22Rv1 (cell line): ENCODE results near the gene UNC93A.
"Not testable (repeated sequence)": the region's sequence is repeated elsewhere in the genome, so short reads cannot be mapped to it uniquely, and the experiment has no call there.

ENCODE experiments used
- H3K27ac ChIP-seq: fragments of 450-650 bp; 2 replicates; pipeline ENCODE4 v1.5.1; 2017
- ZFX ChIP-seq: fragments of 450-650 bp; IDR thresholded peaks from 2 replicates; pipeline ENCODE4 v1.6.1; 2017; ENCODE audit warnings: antibody characterized with exemption, borderline replicate concordance
- TF ChIP-seq, protein P1 (sequence below): fragments of 450-650 bp; IDR thresholded peaks from 2 replicates; pipeline ENCODE4 v1.5.1; 2017; ENCODE audit warnings: mild to moderate bottlenecking

UNC93A gene

DNA sequence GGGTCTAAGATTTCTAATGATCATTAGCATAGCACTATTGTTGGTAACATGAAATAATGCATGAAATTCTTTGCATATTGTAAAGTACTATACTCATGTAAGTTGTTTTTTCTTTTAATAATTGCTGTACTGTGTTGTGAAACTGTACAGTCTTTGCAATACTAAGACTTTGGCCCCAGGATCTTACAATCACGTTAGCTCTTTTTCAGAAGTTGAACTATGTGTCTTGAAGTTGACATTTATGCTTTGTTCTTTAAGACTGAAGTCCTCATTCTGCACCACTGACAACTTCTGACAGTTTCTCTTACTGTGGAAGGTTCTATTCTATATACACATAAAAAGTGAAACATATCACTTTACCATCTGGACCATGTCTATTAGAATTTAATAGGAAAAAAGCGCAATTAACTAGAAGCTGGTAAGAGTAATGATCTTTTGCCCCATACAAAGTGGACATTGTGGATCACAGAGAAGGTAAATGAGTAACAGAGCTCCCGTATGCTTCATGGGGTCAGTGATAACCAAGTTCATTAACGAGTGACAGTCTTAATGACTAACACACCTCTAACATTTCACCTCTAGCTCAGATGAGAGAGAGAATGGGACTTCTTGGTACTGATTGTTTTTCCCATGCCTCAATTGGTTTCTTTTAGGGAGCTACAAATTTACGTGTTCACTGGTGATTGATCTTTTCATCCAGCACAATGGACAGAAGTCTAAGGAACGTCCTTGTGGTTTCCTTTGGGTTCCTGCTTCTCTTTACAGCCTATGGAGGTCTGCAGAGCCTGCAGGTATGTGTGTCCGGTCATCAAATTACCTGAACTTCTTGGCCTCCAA lies at the start of gene UNC93A:
Gene UNC93A (plus strand): TSS at position 530 of the 837 bp plus-strand sequence. CDS start 175 bp downstream, at position 705.
- TF ChIP-seq, protein P1, sequence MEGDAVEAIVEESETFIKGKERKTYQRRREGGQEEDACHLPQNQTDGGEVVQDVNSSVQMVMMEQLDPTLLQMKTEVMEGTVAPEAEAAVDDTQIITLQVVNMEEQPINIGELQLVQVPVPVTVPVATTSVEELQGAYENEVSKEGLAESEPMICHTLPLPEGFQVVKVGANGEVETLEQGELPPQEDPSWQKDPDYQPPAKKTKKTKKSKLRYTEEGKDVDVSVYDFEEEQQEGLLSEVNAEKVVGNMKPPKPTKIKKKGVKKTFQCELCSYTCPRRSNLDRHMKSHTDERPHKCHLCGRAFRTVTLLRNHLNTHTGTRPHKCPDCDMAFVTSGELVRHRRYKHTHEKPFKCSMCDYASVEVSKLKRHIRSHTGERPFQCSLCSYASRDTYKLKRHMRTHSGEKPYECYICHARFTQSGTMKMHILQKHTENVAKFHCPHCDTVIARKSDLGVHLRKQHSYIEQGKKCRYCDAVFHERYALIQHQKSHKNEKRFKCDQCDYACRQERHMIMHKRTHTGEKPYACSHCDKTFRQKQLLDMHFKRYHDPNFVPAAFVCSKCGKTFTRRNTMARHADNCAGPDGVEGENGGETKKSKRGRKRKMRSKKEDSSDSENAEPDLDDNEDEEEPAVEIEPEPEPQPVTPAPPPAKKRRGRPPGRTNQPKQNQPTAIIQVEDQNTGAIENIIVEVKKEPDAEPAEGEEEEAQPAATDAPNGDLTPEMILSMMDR, result no peak
- no peak for TF ChIP-seq ZFX
- H3K27ac ChIP-seq, result no peak within 1 kb of the TSS

GRCh38 chr6:167241321-167242134 lies 49.6 kb upstream of the UNC93A start:
- not testable (repeated sequence) for H3K27ac ChIP-seq

GRCh38 chr6:167242135-167242506 lies 49.0 kb upstream of the UNC93A start:
- not testable (repeated sequence) for H3K27ac ChIP-seq

- H3K27ac ChIP-seq, result not testable (repeated sequence)
Observed at GRCh38 chr6:167242511-167243051, 48.5 kb upstream of the UNC93A start.

DNA sequence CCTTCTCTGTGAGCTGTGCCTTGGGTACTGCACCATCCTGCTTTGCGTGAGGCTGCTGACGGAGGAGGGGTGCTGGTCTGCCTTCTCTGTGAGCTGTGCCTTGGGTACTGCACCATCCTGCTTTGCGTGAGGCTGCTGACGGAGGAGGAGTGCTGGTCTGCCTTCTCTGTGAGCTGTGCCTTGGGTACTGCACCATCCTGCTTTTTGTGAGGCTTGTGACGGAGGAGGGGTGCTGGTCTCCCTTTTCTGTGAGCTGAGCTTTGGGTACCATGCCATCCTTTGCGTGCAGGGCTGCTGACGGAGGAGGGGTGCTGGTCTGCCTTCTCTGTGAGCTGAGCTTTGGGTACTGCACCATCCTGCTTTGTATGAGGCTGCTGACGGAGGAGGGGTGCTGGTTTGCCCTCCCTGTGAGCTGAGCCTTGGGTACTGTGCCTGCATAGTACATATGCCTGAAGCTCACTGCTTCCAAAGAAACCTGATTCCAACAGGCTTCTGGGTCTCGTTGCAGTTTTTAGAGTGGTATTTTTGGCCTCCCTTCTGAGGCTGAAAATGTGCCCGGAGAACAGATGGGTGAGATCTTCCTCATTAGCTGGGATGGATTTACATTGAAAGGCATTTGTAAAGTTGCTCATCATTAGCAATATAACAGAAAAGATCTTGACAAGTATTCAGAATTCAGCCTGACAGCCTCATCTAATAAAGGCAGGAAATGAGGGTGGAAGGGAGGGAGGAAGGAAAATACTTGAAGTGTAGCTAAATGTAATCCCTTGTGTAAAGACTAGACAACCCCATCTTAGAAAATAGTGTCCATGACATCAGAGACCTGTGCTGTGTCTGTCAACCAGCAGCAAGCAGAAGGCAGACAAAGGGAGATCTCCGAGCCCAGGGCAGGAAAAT lies 46.8 kb upstream of the UNC93A start:
- no peak overlapping the region for H3K27ac ChIP-seq
- no peak for TF ChIP-seq ZFX
- TF ChIP-seq, protein P1, result no peak

- TF ChIP-seq, protein P1, result no peak
- no peak for TF ChIP-seq ZFX
- H3K27ac ChIP-seq, result no peak overlapping the region
Observed at GRCh38 chr6:167244991-167245390, 46.1 kb upstream of the UNC93A start.

- no peak for TF ChIP-seq ZFX
- TF ChIP-seq, protein P1, result no peak
- H3K27ac ChIP-seq, result no peak overlapping the region
Observed at GRCh38 chr6:167245591-167245990, 45.5 kb upstream of the UNC93A start.

- no peak overlapping the region for H3K27ac ChIP-seq
- TF ChIP-seq, protein P1, result no peak
- no peak for TF ChIP-seq ZFX
Observed at GRCh38 chr6:167247814-167248595, 43.1 kb upstream of the UNC93A start.

- H3K27ac ChIP-seq, result not testable (repeated sequence)
Observed at GRCh38 chr6:167248878-167249455, 42.1 kb upstream of the UNC93A start.
